ENCODE results near the gene COL18A1.

The COL18A1 gene

GRCh38 chr21:45548711-45549491, 143.9 kb downstream of the COL18A1 start:
- H3K27ac ChIP-seq: no peak overlapping the region
- ChIA-PET POLR2A (ENCODE audit: low non-redundant PET) (no interaction called here), CTCF (no interaction called here)
- TF ChIP-seq CTCF (conservative IDR thresholded peaks at IDR 0.05; ENCODE audit: low read depth): no peak
- DNase-seq (ENCODE audit: low spot score): no peak

GRCh38 chr21:45549626-45550463, 144.9 kb downstream of the COL18A1 start:
- ChIA-PET POLR2A (ENCODE audit: low non-redundant PET) (no interaction called here), CTCF (interaction anchor here (0.7 kb wide), 1 partner anchor 46 kb away, joined by 3 read pairs; no protein-coding TSS in a partner anchor)
- no peak for DNase-seq (ENCODE audit: low spot score)
- TF ChIP-seq CTCF (conservative IDR thresholded peaks at IDR 0.05; ENCODE audit: low read depth): no peak
- H3K27ac ChIP-seq: no peak overlapping the region

GRCh38 chr21:45550522-45551210, 145.7 kb downstream of the COL18A1 start:
- no peak for DNase-seq (ENCODE audit: low spot score)
- H3K27ac ChIP-seq: no peak overlapping the region
- ChIA-PET POLR2A (ENCODE audit: low non-redundant PET) (no interaction called here), CTCF (interaction anchor here (0.7 kb wide), 1 partner anchor 45 kb away, joined by 3 read pairs; no protein-coding TSS in a partner anchor)
- no peak for TF ChIP-seq CTCF (conservative IDR thresholded peaks at IDR 0.05; ENCODE audit: low read depth)

GRCh38 chr21:45551316-45551715, 146.4 kb downstream of the COL18A1 start:
- POLR2A ChIA-PET (ENCODE audit: low non-redundant PET): no interaction called here
- CTCF ChIA-PET: no interaction called here
- DNase-seq (ENCODE audit: low spot score): peak; percentile 65
- no peak for TF ChIP-seq CTCF (conservative IDR thresholded peaks at IDR 0.05; ENCODE audit: low read depth)
- H3K27ac ChIP-seq: no peak overlapping the region

- POLR2A ChIA-PET (ENCODE audit: low non-redundant PET): no interaction called here
- TF ChIP-seq CTCF (conservative IDR thresholded peaks at IDR 0.05; ENCODE audit: low read depth): no peak
- H3K27ac ChIP-seq: no peak overlapping the region
Observed at GRCh38 chr21:45551783-45552695, 147.1 kb downstream of the COL18A1 start.

More at GRCh38 chr21:45551783-45552695, 147.1 kb downstream of the COL18A1 start:
- CTCF ChIA-PET: no interaction called here
- DNase-seq (ENCODE audit: low spot score): no peak

Measured in RWPE1 (cell line).